H1 (cell line): ENCODE data around the gene SLAIN2. TPM values are rescaled to one million over a fixed set of nuclear protein-coding genes. Genes with fewer than 3 reads are reported as not detected.

ENCODE experiments used
- CTCF ChIP-seq, 3 experiments: IDR thresholded peaks; 1 replicate in 2 of 3; 2 replicates in 1 of 3; pipeline versions ENCODE4 v1.5.1 to v1.6.1; 2011; ENCODE audit warnings: low read length in 3 of 3, mild to moderate bottlenecking in 3 of 3, inconsistent platforms in 2 of 3, low read depth in 1 of 3, moderate library complexity in 1 of 3; ENCODE audit not compliant: insufficient read depth in 1 of 3; ENCODE audit errors: control extremely low read depth in 1 of 3
- polyA plus RNA-seq, 7 experiments: library from polyadenylated mRNA; depleted of rRNA in 3 of 7; stranded (reverse) in 5 of 7; unstranded in 2 of 7; fragments of >200 nt in 5 of 7; fragments of 200-250 nt in 2 of 7; gene quantifications; 1 replicate in 5 of 7; 2 replicates in 1 of 7; 4 replicates in 1 of 7; pipeline versions ENCODE4 v1.2.1 to v1.2.3, GENCODE V29; 2011 to 2013; ENCODE audit warnings: missing spikeins in 2 of 7, mixed read lengths in 2 of 7
- total RNA-seq: library from RNA; stranded (reverse); fragmentation: NEBNext Ultra II Directional; extraction: Animal tissue kit (Norgen Biotek cat#: 25700); gene quantifications from 2 replicates; pipeline ENCODE4 v1.2.1, GENCODE V29; 2021

Gene SLAIN2
- total and polyA plus RNA-seq, 2 of the 8 experiments (the other 6 are each of a cell fraction or from before 2014, with no cell fraction given) = 8.2 to 40.0 TPM

DNA sequence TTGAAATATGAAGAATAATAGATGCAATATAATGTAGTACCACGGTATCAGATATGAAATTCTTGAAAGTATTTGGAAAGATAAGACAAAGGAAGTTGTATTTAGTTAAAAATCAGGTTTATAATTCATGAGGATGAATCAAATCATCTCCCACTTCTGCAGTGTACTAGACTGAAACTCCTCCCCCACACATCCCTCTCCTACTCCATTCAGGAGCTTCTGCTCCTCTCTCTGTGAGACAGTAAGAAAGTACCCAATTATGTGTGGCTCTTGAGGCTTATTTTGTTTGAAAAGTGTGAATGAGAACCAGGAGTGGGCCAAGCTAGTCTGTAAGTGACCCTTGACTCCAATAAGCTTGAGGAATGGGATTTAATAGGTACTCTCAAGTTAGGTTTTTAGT is 9.5 kb downstream of the SLAIN2 start (continued):
- TF ChIP-seq CTCF (IDR thresholded peaks at IDR 0.05; ENCODE audit: control extremely low read depth in 1 of 3, insufficient read depth in 1 of 3, low read depth in 1 of 3, low read length in 3 of 3) = no peak
